ENCODE measurements around the gene PDE6A. TPM values are rescaled to one million over a fixed set of nuclear protein-coding genes. Genes with fewer than 3 reads are reported as not detected.

Gene PDE6A
- total RNA-seq, 1 donor from 2014 or later = 0.07 TPM

DNA sequence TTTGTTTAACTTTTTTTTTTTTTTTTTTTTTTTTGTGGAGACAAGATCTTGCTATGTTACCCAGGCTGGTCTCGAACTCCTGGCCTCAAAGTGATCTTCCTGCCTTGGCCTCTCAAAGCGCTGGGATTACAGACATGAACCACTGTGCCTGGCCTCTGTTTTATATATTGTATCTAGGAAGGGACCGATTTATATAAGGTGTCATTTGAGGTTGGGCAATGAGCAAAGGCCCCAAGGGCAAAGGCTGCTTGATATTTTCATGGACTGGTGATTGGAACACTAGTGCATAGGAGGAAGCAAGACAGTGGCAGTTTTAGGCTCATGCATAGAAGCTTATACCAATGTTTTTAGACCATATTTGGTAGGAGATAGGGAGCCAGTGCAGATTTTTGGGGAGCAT lies 19.1 kb upstream of the PDE6A start:
- Mint-ChIP-seq H3K27me3 (no peaks in the 10 kb centered on the region), H3K36me3 (ENCODE audit: insufficient read depth) (no peaks in the 10 kb centered on the region), H3K4me3 (ENCODE audit: low read depth) (no peak overlapping the region), H3K27ac (no peak overlapping the region), H3K4me1 (ENCODE audit: low read depth) (peaks cover 10% of the 10 kb centered on the region), H3K9me3 (ENCODE audit: low read depth) (no peaks in the 10 kb centered on the region)
- no peak for DNase-seq (ENCODE audit: low spot score, unreplicated experiment)
- TF ChIP-seq, protein P1, sequence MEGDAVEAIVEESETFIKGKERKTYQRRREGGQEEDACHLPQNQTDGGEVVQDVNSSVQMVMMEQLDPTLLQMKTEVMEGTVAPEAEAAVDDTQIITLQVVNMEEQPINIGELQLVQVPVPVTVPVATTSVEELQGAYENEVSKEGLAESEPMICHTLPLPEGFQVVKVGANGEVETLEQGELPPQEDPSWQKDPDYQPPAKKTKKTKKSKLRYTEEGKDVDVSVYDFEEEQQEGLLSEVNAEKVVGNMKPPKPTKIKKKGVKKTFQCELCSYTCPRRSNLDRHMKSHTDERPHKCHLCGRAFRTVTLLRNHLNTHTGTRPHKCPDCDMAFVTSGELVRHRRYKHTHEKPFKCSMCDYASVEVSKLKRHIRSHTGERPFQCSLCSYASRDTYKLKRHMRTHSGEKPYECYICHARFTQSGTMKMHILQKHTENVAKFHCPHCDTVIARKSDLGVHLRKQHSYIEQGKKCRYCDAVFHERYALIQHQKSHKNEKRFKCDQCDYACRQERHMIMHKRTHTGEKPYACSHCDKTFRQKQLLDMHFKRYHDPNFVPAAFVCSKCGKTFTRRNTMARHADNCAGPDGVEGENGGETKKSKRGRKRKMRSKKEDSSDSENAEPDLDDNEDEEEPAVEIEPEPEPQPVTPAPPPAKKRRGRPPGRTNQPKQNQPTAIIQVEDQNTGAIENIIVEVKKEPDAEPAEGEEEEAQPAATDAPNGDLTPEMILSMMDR (IDR thresholded peaks at IDR 0.05; ENCODE audit: unreplicated experiment) = no peak

DNA sequence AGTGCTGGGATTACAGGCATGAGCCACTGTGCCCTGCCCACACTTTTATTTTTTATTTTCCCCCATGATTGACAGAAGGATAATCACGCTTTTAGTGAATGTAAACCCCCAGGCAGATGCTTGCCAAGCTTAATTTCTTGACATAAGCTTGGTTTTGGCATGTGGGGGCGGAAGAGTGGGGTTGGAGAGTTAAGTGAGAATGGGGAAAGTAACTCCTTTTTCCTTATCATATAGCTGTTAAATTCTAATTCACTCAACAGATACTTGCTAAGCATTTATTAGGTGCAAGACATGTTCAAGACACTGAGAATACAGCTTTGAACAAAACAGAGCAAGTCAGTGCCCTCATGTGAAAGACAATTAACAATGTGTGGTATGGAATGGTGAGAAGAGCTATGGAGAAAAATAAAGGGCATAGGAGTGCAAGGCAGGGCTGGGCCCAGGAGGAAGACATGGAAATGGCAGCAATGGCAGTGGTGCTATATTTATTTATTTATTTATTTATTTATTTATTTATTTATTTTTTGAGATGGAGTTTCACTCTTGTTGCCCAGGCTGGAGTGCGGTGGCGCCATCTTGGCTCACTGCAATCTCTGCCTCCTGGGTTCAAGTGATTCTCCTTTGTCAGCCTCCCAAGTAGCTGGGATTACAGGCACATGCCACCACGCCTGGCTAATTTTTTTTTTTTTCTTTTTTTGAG lies 18.2 kb upstream of the PDE6A start:
- H3K4me1 Mint-ChIP-seq (ENCODE audit: low read depth) = peaks cover 10% of the 10 kb centered on the region
- no peak overlapping the region for H3K4me3 Mint-ChIP-seq (ENCODE audit: low read depth)
- no peaks in the 10 kb centered on the region for H3K27me3 Mint-ChIP-seq

DNA sequence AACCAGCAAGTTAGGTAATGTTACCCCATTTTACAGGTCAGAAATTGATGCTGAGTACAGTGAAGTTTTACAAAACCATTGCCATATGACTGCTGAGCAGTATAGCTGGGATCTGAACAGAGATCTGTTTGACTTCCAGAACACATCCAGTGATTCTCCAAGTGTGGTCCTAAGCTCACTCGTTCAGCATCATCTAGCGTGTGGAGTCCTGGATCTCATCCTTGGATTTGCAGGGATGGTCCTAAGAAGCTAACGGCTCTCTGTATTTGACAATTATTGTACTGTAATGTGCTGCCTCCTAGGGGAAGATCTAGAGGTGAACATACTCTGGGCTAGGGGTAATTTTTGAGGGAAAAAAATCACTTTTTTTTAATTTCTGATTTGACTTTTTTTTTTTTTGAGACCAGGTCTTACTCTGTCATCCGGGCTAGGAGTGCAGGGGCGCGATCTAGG lies 17.4 kb upstream of the PDE6A start:
- Mint-ChIP-seq H3K4me1 (ENCODE audit: low read depth) (peaks cover 10% of the 10 kb centered on the region), H3K27me3 (no peaks in the 10 kb centered on the region), H3K27ac (no peak overlapping the region), H3K9me3 (ENCODE audit: low read depth) (no peaks in the 10 kb centered on the region), H3K36me3 (ENCODE audit: insufficient read depth) (no peaks in the 10 kb centered on the region), H3K4me3 (ENCODE audit: low read depth) (peak overlapping the region; percentile 82)
- TF ChIP-seq, protein P1 (IDR thresholded peaks at IDR 0.05; ENCODE audit: unreplicated experiment) = peak; percentile 48
- no peak for DNase-seq (ENCODE audit: low spot score, unreplicated experiment)

More for the DNA sequence above, 18.2 kb upstream of the PDE6A start:
- no peaks in the 10 kb centered on the region for H3K36me3 Mint-ChIP-seq (ENCODE audit: insufficient read depth)
- TF ChIP-seq, protein P1 (IDR thresholded peaks at IDR 0.05; ENCODE audit: unreplicated experiment) = no peak
- no peak overlapping the region for H3K27ac Mint-ChIP-seq
- DNase-seq (ENCODE audit: low spot score, unreplicated experiment) = no peak
- H3K9me3 Mint-ChIP-seq (ENCODE audit: low read depth) = no peaks in the 10 kb centered on the region

DNA sequence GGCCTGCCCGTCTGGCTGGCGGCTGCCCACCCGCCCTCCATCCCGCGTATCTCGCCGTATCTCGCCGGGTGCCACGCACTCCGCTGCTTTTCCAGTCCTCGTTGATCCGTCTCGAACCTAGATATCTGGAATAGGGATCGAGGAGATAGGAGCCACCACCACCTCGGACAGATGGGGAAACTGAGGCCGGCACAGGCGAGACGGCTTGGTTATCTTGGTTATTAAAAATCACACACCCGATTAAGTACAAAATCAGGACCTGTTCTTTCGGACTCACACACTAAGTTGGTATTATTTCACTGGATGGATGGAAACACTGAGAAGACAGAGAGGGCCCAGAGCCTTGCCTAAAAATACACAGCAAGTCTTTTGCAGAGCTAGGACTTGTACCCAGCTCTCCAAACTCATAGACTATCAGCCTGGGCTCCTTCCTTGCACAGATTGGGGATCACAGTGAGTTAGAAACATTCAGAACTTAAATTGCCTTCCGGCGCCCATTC lies 16.6 kb upstream of the PDE6A start:
- Mint-ChIP-seq H3K4me1 (ENCODE audit: low read depth) (peaks cover 10% of the 10 kb centered on the region), H3K27me3 (no peaks in the 10 kb centered on the region), H3K9me3 (ENCODE audit: low read depth) (no peaks in the 10 kb centered on the region), H3K4me3 (ENCODE audit: low read depth) (peak overlapping the region; percentile 82), H3K36me3 (ENCODE audit: insufficient read depth) (no peaks in the 10 kb centered on the region), H3K27ac (peak overlapping the region; percentile 54)
- TF ChIP-seq, protein P1 (IDR thresholded peaks at IDR 0.05; ENCODE audit: unreplicated experiment) = no peak
- DNase-seq (ENCODE audit: low spot score, unreplicated experiment) = no peak

DNA sequence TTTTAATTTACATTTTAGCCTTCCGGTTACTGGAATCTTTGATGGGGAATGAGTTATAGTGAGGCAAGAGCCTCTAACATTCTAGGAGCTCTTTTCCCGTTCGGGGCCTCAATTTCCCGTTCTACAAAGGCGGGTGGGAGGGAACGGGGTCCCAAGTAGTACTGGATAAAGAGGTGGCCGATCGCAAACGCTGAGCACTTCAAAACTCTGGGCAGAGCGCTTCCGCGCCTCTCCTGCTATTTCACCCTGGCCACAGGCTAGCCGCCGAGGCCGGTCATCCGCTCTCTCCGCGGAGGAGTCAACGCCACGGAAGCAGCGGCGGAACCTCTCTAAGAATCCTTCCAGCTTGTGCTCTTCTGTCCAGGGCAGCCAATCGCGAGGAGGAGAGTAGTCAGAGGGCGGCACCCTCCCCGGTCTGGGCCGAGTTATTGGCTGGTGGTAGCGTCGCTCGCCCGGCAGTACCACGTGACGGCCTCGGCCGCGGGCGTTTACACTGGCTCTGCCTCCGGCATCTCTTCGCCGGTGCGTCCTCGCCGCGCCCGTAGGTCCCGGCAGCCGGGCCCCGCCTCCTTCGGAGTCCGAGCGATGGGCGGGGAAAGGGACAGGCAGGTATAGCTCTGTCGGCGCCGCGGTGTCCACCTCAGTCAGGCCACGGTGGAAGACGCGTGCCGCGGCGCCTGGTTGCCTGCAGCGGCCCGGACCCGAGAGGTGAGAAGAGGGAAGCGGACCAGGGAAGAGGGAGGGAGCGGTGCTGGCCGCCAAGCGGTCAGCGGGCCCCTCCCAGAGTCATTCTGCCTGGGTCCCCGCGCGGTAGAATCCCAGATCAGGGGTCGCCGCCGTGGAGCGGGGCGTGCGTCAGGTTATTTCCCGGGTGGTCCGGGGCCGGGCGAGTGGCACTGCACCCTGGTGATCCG lies 15.9 kb upstream of the PDE6A start, which contains the start of gene SLC26A2:
Gene SLC26A2, plus strand, starts transcription at position 487 of the 914 bp plus-strand sequence. CDS start 16,895 bp downstream, outside the sequence.
- H3K36me3 Mint-ChIP-seq (ENCODE audit: insufficient read depth) = no peaks in the 10 kb centered on the region
- peak; percentile 92 for DNase-seq (ENCODE audit: low spot score, unreplicated experiment)
- TF ChIP-seq, protein P1 (IDR thresholded peaks at IDR 0.05; ENCODE audit: unreplicated experiment) = no peak
- H3K9me3 Mint-ChIP-seq (ENCODE audit: low read depth) = no peaks in the 10 kb centered on the region
- peak within 1 kb of the TSS; percentile 82 for H3K4me3 Mint-ChIP-seq (ENCODE audit: low read depth)
- peak within 1 kb of the TSS; percentile 97 for H3K27ac Mint-ChIP-seq
- H3K4me1 Mint-ChIP-seq (ENCODE audit: low read depth) = peaks cover 10% of the 10 kb centered on the region
- H3K27me3 Mint-ChIP-seq = no peaks in the 10 kb centered on the region
